ENCODE measurements around the gene TRAPPC12.
"Not testable (repeated sequence)": the region's sequence is repeated elsewhere in the genome, so short reads cannot be mapped to it uniquely, and the experiment has no call there.

TRAPPC12 gene

GRCh38 chr2:3442185-3442584 is 62.7 kb downstream of the TRAPPC12 start:
- no peaks in the 10 kb centered on the region for H3K4me1 ChIP-seq (ENCODE audit: insufficient read depth, insufficient read length)
- H3K36me3 ChIP-seq (ENCODE audit: insufficient read depth, insufficient read length, low read length) = peaks cover 35% of the 10 kb centered on the region
- no peak overlapping the region for H3K9ac ChIP-seq (ENCODE audit: insufficient read length, low read depth)
- H3K9me3 ChIP-seq (ENCODE audit: insufficient read depth, low read length) = no peaks in the 10 kb centered on the region
- no peak overlapping the region for H3K4me3 ChIP-seq (ENCODE audit: insufficient read length, low read depth)
- H3K27me3 ChIP-seq (ENCODE audit: insufficient read depth, insufficient read length) = no peaks in the 10 kb centered on the region
- DNase-seq (ENCODE audit: low read depth, low spot score) = no peak
- TF ChIP-seq YY1 (IDR thresholded peaks at IDR 0.05; ENCODE audit: insufficient read depth, insufficient read length) (no peak), ZNF274 (IDR thresholded peaks at IDR 0.05; ENCODE audit: low read depth, low read length) (no peak), SUZ12 (IDR thresholded peaks at IDR 0.05; ENCODE audit: extremely low read depth, insufficient read depth, insufficient read length) (no peak)

- Histone ChIP-seq H3K4me1 (ENCODE audit: insufficient read depth, insufficient read length) (no peaks in the 10 kb centered on the region), H3K27me3 (ENCODE audit: insufficient read depth, insufficient read length) (no peaks in the 10 kb centered on the region), H3K9me3 (ENCODE audit: insufficient read depth, low read length) (no peaks in the 10 kb centered on the region), H3K4me3 (ENCODE audit: insufficient read length, low read depth) (no peak overlapping the region), H3K36me3 (ENCODE audit: insufficient read depth, insufficient read length, low read length) (peaks cover 44% of the 10 kb centered on the region), H3K9ac (ENCODE audit: insufficient read length, low read depth) (no peak overlapping the region)
- no peak for TF ChIP-seq SUZ12 (IDR thresholded peaks at IDR 0.05; ENCODE audit: extremely low read depth, insufficient read depth, insufficient read length)
- TF ChIP-seq YY1 (IDR thresholded peaks at IDR 0.05; ENCODE audit: insufficient read depth, insufficient read length) = no peak
- no peak for TF ChIP-seq ZNF274 (IDR thresholded peaks at IDR 0.05; ENCODE audit: low read depth, low read length)
- no peak for DNase-seq (ENCODE audit: low read depth, low spot score)
Observed at GRCh38 chr2:3443083-3443482, 63.6 kb downstream of the TRAPPC12 start.

- TF ChIP-seq YY1 (IDR thresholded peaks at IDR 0.05; ENCODE audit: insufficient read depth, insufficient read length) (no peak), SUZ12 (IDR thresholded peaks at IDR 0.05; ENCODE audit: extremely low read depth, insufficient read depth, insufficient read length) (no peak), ZNF274 (IDR thresholded peaks at IDR 0.05; ENCODE audit: low read depth, low read length) (no peak)
- peaks cover 48% of the 10 kb centered on the region for H3K36me3 ChIP-seq (ENCODE audit: insufficient read depth, insufficient read length, low read length)
- no peak overlapping the region for H3K9ac ChIP-seq (ENCODE audit: insufficient read length, low read depth)
- no peaks in the 10 kb centered on the region for H3K9me3 ChIP-seq (ENCODE audit: insufficient read depth, low read length)
- H3K27me3 ChIP-seq (ENCODE audit: insufficient read depth, insufficient read length) = no peaks in the 10 kb centered on the region
- no peak for DNase-seq (ENCODE audit: low read depth, low spot score)
- no peak overlapping the region for H3K4me3 ChIP-seq (ENCODE audit: insufficient read length, low read depth)
- no peaks in the 10 kb centered on the region for H3K4me1 ChIP-seq (ENCODE audit: insufficient read depth, insufficient read length)
Observed at GRCh38 chr2:3443506-3444084, 64.1 kb downstream of the TRAPPC12 start.

- TF ChIP-seq SUZ12 (IDR thresholded peaks at IDR 0.05; ENCODE audit: extremely low read depth, insufficient read depth, insufficient read length) = no peak
- no peak for TF ChIP-seq YY1 (IDR thresholded peaks at IDR 0.05; ENCODE audit: insufficient read depth, insufficient read length)
- no peak for TF ChIP-seq ZNF274 (IDR thresholded peaks at IDR 0.05; ENCODE audit: low read depth, low read length)
- no peak for DNase-seq (ENCODE audit: low read depth, low spot score)
- H3K9ac ChIP-seq (ENCODE audit: insufficient read length, low read depth) = no peak overlapping the region
- no peaks in the 10 kb centered on the region for H3K9me3 ChIP-seq (ENCODE audit: insufficient read depth, low read length)
- no peaks in the 10 kb centered on the region for H3K4me1 ChIP-seq (ENCODE audit: insufficient read depth, insufficient read length)
- H3K27me3 ChIP-seq (ENCODE audit: insufficient read depth, insufficient read length) = no peaks in the 10 kb centered on the region
- no peak overlapping the region for H3K4me3 ChIP-seq (ENCODE audit: insufficient read length, low read depth)
- peaks cover 71% of the 10 kb centered on the region for H3K36me3 ChIP-seq (ENCODE audit: insufficient read depth, insufficient read length, low read length)
Observed at GRCh38 chr2:3445891-3446290, 66.4 kb downstream of the TRAPPC12 start.

GRCh38 chr2:3446381-3446780 is 66.9 kb downstream of the TRAPPC12 start:
- no peaks in the 10 kb centered on the region for H3K4me1 ChIP-seq (ENCODE audit: insufficient read depth, insufficient read length)
- DNase-seq (ENCODE audit: low read depth, low spot score) = no peak
- H3K36me3 ChIP-seq (ENCODE audit: insufficient read depth, insufficient read length, low read length) = peaks cover 71% of the 10 kb centered on the region
- no peak overlapping the region for H3K4me3 ChIP-seq (ENCODE audit: insufficient read length, low read depth)
- no peak for TF ChIP-seq SUZ12 (IDR thresholded peaks at IDR 0.05; ENCODE audit: extremely low read depth, insufficient read depth, insufficient read length)
- TF ChIP-seq YY1 (IDR thresholded peaks at IDR 0.05; ENCODE audit: insufficient read depth, insufficient read length) = no peak
- no peak for TF ChIP-seq ZNF274 (IDR thresholded peaks at IDR 0.05; ENCODE audit: low read depth, low read length)
- no peaks in the 10 kb centered on the region for H3K9me3 ChIP-seq (ENCODE audit: insufficient read depth, low read length)
- H3K9ac ChIP-seq (ENCODE audit: insufficient read length, low read depth) = no peak overlapping the region
- no peaks in the 10 kb centered on the region for H3K27me3 ChIP-seq (ENCODE audit: insufficient read depth, insufficient read length)

GRCh38 chr2:3447186-3447585 is 67.7 kb downstream of the TRAPPC12 start:
- H3K9ac ChIP-seq (ENCODE audit: insufficient read length, low read depth); H3K4me1 ChIP-seq (ENCODE audit: insufficient read depth, insufficient read length); H3K9me3 ChIP-seq (ENCODE audit: insufficient read depth, low read length); H3K27me3 ChIP-seq (ENCODE audit: insufficient read depth, insufficient read length); DNase-seq (ENCODE audit: low read depth, low spot score); H3K4me3 ChIP-seq (ENCODE audit: insufficient read length, low read depth): not testable (repeated sequence)
- peaks cover 68% of the 10 kb centered on the region for H3K36me3 ChIP-seq (ENCODE audit: insufficient read depth, insufficient read length, low read length)

- no peak for DNase-seq (ENCODE audit: low read depth, low spot score)
- TF ChIP-seq YY1 (IDR thresholded peaks at IDR 0.05; ENCODE audit: insufficient read depth, insufficient read length) (no peak), ZNF274 (IDR thresholded peaks at IDR 0.05; ENCODE audit: low read depth, low read length) (no peak), SUZ12 (IDR thresholded peaks at IDR 0.05; ENCODE audit: extremely low read depth, insufficient read depth, insufficient read length) (no peak)
- Histone ChIP-seq H3K4me1 (ENCODE audit: insufficient read depth, insufficient read length) (peaks cover 7% of the 10 kb centered on the region), H3K36me3 (ENCODE audit: insufficient read depth, insufficient read length, low read length) (peaks cover 73% of the 10 kb centered on the region), H3K4me3 (ENCODE audit: insufficient read length, low read depth) (no peak overlapping the region), H3K27me3 (ENCODE audit: insufficient read depth, insufficient read length) (no peaks in the 10 kb centered on the region), H3K9ac (ENCODE audit: insufficient read length, low read depth) (no peak overlapping the region), H3K9me3 (ENCODE audit: insufficient read depth, low read length) (no peaks in the 10 kb centered on the region)
Observed at GRCh38 chr2:3447789-3448317, 68.4 kb downstream of the TRAPPC12 start.

- H3K36me3 ChIP-seq (ENCODE audit: insufficient read depth, insufficient read length, low read length) = peaks cover 78% of the 10 kb centered on the region
- not testable (repeated sequence) for H3K27me3 ChIP-seq (ENCODE audit: insufficient read depth, insufficient read length); H3K9me3 ChIP-seq (ENCODE audit: insufficient read depth, low read length); DNase-seq (ENCODE audit: low read depth, low spot score); H3K9ac ChIP-seq (ENCODE audit: insufficient read length, low read depth); H3K4me1 ChIP-seq (ENCODE audit: insufficient read depth, insufficient read length); H3K4me3 ChIP-seq (ENCODE audit: insufficient read length, low read depth)
Observed at GRCh38 chr2:3448441-3448911, 69.0 kb downstream of the TRAPPC12 start.
